HG03159 (cell line): ENCODE results near the gene DNAH10.

Experiments used
- ATAC-seq: cut with Tn5 transposase; IDR thresholded peaks from one replicate; pipeline ENCODE4 v1.9.1; 2021; ENCODE audit warnings: mild to moderate bottlenecking, moderate library complexity; ENCODE audit not compliant: unreplicated experiment

DNAH10 gene

GRCh38 chr12:123790905-123791467 lies 28.9 kb downstream of the DNAH10 start:
- ATAC-seq, result no peak

GRCh38 chr12:123794027-123794426 lies 31.9 kb downstream of the DNAH10 start:
- no peak for ATAC-seq

- ATAC-seq, result no peak
Observed at GRCh38 chr12:123798518-123798917, 36.4 kb downstream of the DNAH10 start.

- ATAC-seq, result no peak
Observed at GRCh38 chr12:123799227-123799626, 37.1 kb downstream of the DNAH10 start.

GRCh38 chr12:123801573-123802178 lies 39.6 kb downstream of the DNAH10 start:
- ATAC-seq, result no peak

DNA sequence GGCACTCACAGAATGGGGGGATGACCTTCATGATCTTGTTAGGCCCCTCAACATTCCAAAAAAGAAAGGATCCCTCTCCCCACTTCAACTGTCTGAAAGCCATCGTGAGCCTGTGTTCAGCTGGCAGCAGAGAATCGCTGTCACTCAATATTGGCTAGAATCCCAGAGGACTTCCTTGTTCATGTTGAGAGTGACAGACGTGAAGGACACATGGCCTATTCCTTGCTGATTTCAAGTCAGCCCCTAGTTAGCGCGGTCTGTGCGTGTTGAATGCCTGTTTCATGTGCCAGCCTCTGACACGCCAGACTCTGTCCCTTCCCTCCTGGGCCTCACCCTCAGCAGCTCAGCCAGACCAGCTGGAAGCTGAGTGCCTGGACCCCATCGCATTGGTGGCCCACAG lies 43.1 kb downstream of the DNAH10 start:
- ATAC-seq, result no peak

DNA sequence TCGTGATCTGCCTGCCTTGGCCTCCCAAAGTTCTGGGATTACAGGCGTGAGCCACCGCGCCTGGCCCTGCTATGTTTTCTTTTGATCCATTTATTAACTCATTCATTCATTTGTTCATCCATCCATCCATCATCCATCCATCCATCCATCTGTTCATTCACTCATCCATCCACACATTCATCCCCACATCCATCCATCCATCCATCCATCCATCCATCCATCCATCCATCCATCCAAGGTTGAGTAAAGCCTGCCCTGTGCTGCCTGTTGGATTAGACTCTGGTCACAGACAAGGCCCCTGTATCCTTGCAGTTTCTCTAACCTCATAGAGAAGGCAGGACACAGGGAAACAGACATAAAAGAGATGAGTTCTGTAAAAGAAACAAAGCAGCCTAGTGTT lies 44.9 kb downstream of the DNAH10 start:
- ATAC-seq, result no peak

- ATAC-seq, result no peak
Observed at GRCh38 chr12:123807670-123808069, 45.6 kb downstream of the DNAH10 start.

- ATAC-seq, result no peak
Observed at GRCh38 chr12:123808167-123808566, 46.1 kb downstream of the DNAH10 start.

DNA sequence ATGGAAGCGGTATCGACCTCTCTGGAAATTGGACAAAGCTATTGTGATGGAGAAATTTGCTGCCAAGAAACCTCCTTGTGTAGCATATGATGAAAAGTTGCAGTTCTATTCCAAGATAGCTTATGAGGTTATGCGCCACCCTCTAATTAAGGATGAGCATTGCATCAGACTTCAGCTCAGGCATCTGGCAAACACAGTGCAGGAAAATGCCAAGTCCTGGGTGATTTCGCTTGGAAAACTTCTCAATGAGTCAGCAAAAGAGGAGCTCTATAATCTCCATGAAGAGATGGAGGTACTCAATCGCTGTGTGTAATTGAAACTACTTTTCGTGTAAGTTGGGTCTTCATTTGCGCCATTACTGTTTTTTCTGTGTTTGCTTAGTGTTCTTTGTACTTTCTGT lies 51.2 kb downstream of the DNAH10 start:
- ATAC-seq, result no peak

- ATAC-seq, result no peak
Observed at GRCh38 chr12:123815968-123816367, 53.9 kb downstream of the DNAH10 start.

DNA sequence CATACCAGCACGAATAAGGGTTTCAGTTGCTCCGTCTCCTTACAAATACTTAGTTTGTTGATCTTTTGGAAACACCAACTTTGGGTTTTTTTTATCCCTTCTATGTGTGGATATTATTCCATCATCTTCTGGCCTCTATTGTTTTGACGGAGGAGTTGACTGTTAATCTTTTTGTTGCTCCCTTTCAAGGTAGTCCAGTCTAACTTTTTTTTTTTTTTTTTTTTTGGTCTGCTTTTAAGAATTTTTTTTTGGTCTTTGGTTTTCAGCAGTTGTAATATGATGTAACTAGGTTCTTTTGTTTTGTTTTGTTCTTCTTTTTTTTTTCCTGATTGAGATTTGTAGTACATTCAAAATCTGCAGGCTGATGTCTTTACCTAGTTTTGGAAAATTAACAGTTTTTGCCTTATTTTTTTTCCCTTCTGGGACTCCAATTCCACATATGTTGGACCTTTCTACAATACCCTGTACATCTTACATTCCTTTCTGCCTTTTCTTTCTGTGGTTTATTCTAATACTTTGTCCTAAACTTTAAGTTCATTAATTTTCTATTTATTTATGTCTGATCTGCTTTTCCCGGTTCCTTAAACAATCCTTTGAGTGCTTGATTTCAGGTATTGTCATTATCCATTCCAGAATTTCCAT lies 54.9 kb downstream of the DNAH10 start:
- ATAC-seq, result no peak

- ATAC-seq, result no peak
Observed at GRCh38 chr12:123822804-123823203, 60.7 kb downstream of the DNAH10 start.

- no peak for ATAC-seq
Observed at GRCh38 chr12:123828120-123828519, 66.0 kb downstream of the DNAH10 start.

- ATAC-seq, result no peak
Observed at GRCh38 chr12:123828854-123829547, 66.9 kb downstream of the DNAH10 start.

DNA sequence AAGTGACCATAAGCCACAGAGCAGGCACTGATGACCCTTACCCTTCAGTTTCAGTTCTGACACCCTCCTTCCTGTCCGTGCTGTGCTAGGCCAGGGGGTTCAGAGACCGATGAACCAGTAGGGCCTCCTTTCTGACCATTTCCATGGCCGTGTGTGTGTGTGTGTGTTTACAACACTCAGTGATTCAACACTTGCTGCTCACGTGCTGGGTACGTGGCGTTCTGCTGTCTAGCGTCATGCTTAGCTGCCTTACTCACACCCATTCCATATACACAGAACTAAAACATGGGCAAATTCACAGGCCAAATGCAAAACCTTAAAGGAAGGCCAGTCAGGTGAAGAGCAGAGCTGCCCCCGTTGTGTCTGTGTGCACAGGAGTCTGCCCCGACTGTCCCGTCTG lies 67.5 kb downstream of the DNAH10 start:
- no peak for ATAC-seq

DNA sequence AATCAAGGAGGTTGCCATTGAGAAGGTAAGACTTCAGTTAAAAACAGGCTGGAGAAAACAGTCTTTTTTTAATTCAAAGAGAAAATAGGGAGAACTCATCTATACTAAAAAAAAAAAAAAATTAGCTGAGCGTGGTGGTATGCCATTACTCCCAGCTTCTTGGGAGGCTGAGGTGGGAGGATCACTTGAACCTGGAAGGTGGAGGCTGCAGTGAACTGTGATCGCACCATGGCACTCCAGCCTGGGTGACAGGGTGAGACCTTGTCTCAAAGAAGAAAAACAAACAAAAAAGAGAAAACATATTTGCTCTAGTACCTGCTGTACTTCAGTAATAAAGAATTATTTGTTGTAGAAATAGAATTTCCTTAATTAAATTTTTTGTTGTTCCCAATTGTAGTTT lies 68.6 kb downstream of the DNAH10 start:
- no peak for ATAC-seq

- ATAC-seq, result no peak
Observed at GRCh38 chr12:123832052-123832451, 70.0 kb downstream of the DNAH10 start.

- no peak for ATAC-seq
Observed at GRCh38 chr12:123833830-123834229, 71.7 kb downstream of the DNAH10 start.

- ATAC-seq, result no peak
Observed at GRCh38 chr12:123834845-123835244, 72.7 kb downstream of the DNAH10 start.

GRCh38 chr12:123836292-123836691 lies 74.2 kb downstream of the DNAH10 start:
- no peak for ATAC-seq

DNA sequence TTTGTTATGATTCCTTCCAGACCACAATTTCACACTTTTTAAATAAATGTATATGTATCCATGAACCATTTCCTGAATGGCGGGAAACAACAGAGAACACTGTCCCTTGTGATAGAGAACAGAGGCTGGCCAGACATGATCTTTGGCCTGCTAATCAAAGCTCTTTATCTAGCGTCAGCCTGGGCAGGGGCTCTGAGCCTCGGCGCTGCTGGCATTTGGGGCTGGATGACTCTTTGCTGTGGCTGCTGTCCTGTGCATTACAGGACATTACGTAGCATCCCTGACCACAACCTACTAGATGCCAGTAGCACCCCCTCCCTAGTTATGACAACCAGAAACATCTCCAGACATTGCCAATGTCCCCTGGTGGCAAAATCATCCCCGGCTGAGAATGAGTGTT lies 77.7 kb downstream of the DNAH10 start:
- no peak for ATAC-seq
